NCI-H510A (cell line): ENCODE results near the gene ROCK2.

Source experiments
- DNase-seq: peaks from one replicate; lab custom pipeline; 2025; lab: John Stamatoyannopoulos, UW

The ROCK2 gene

DNA sequence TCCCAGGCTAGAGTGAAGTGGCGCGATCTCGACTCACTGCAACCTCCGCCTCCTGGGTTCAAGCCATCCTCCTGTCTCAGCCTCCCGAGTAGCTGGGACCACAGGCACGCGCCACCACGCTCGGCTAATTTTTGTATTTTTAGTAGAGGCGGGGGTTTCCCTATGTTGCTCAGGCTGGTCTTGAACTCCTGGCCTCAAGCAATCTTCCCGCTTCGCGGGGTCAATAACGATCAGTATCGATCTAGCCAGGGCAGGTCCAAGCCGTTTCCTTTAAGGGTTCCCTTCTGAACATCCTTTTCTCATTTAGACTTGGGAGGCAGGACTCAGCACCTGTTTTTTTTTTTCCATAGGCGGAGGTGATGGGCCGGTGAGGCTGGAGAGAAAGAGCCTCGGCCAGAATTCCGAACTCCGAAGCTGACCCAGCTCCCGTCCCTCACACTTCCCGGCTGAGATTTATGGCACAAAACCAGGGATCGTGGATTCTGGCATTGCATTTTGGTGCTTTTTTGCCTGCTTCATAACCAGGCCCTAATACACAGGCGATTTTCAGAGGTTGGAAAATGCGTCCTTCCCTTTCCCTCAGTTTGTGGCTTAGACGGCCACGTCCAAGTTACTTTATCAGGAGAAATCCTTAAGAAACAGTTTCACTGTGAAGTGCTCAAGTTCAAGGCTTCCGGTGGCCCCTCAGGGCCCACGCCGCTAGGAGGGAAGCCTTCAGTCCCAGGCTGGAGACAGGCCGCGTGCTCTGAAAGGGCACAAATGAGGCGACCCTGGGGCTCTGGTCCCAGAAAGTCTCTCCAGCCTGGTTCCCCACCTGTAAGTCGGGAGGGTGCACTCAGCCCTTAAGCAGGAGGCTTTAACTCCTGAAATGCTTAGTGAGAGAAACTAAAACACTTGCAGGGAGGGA, 190.2 kb downstream of the ROCK2 start:
- no peak for DNase-seq

- DNase-seq, result no peak
Observed at GRCh38 chr2:11152591-11152990, 191.8 kb downstream of the ROCK2 start.

- DNase-seq, result no peak
Observed at GRCh38 chr2:11147263-11147662, 197.2 kb downstream of the ROCK2 start.

DNA sequence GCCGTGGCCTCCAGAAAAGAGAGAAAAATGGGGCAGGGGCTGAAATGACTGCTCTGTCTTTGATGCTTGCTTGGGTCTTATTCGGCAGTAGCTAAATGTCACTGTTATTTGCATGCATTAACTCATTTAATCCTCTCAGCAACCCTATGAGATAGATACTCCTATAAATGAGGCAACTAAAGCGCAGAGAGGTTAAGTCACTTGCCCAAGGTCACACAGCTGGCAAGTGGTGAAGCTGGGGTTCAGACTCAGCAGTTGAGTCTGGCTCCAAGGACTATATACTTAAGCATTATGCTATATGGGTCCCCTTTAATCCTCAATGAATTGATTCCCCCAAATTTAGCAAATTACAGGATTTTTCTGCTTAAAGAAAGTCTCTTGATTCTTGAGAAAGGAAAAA, 198.4 kb downstream of the ROCK2 start:
- no peak for DNase-seq

- DNase-seq, result no peak
Observed at GRCh38 chr2:11145350-11145749, 199.1 kb downstream of the ROCK2 start.

- DNase-seq, result no peak
Observed at GRCh38 chr2:11144738-11145079, 199.7 kb downstream of the ROCK2 start.

- DNase-seq, result no peak
Observed at GRCh38 chr2:11144077-11144737, 200.2 kb downstream of the ROCK2 start.

DNA sequence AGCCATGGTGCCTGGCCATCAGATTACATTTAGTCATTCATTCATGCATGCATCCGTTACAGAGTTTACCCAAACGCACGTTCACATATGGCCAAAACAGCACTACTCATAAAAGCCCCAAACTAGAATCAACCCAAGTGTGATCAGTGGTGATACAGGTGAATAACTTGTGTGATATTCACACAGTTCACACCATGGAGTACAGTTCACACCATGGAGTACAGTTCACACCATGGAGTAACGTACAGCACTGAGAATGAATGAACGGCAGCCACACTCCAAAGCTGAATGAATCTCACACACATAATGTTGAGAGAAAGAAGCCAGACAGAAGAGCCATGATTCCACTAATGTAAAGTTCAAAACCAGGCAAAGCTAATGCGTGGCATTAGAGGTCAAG, 201.4 kb downstream of the ROCK2 start:
- no peak for DNase-seq

DNA sequence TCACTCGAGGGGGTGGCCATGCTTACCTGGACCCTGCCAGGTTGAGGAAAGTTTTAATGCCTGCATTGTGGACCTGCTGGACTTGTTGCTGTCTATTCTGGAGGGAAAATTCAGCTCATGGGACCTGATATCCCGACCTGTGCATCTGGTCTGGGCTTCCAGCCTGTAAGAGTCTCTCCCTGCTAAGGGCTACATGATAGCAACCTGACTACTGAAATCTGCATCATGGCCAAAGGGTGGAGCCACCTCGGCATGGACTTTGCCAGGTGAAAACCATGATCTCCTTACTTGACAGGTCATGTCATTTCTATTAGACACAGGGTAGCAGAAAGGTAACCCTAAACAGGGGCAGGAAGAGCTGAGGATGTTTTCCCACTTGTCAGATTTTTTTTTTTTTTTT, 202.1 kb downstream of the ROCK2 start:
- DNase-seq, result no peak

GRCh38 chr2:11141319-11141718, 203.1 kb downstream of the ROCK2 start:
- DNase-seq, result no peak

GRCh38 chr2:11140492-11140891, 203.9 kb downstream of the ROCK2 start:
- DNase-seq, result no peak

GRCh38 chr2:11134349-11134748, 210.1 kb downstream of the ROCK2 start:
- DNase-seq, result no peak

DNA sequence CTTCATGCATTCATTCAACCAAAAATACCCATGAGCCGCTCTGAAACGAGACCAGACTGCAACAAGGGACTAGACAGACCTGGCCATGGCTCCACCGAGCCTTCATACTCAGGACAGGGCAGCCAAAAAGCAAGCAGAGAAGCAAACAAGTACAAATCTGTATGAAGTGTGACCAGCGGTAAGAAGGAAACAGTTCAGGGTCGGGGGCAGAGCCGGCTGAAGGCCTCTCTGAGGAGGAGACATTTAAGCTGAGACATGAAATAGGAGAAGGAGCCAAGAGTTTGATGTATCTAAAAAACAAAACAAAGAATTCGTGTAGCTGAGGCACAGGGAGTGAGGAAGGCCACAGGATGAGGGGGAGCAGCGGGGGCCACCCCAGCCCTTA, 210.5 kb downstream of the ROCK2 start:
- DNase-seq, result no peak

DNA sequence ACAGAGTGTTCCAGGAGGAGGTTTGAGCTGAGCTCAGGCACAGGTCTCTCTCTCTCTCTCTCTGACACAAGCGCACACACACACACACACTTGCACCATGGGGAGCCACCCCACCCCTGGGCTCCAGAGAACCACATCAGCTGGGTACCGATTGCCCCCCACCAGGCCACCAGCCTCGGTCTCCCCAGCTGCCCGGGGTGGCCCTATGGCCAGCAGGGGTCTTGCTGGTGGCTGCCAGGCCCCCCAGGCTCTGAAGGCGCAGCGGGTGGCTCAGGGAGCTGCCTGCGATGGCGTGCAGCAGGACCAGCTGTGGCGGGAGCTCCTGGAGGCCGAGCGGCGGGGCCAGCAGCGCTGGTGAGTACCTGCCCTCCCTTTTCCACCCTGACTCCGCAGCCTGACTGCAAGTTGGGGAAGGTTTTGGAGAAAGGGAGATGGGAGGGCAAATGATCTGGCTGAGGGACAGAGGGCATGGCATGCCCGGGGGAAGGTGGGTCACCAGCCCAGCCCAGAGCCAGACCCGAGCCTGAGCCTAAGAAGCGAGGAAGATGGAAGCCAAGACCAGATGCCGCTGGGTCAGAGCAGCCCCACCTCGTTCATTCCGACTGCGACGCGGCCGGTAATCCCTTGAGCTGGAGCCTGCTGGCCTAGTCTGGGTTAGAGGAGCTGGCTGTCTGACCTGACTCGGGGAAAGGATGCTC, 211.0 kb downstream of the ROCK2 start:
- no peak for DNase-seq

DNA sequence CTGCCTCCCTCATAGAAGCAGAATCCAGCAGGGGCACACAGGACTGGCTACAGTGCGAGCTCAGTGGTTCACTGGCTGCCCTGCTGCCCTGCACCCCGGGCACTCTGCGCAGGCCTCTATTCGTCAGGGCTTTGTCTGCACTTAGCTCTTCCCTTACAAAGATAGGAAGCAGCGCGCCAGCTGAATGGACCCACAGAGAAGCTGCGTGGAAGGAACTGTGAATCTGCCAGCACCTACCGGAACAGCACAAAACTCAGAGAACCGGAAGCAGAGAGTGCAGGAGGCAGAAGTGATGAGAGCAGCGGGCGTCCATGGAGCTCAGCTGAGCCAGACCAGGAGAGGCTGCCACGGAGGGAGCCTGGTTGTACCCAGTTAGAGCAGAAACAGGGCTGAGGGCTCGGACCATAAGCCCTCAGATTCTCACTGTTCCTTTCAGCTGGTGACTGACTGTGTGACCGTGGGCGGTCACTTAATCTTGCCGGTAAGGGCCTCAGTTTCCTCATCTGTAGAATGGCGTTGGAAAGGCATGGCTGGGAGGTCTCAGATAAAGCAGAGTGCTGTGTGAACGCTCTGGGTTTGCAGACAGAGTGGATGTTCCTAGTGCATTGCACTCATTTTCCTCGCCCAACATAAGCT, 212.3 kb downstream of the ROCK2 start:
- DNase-seq, result no peak

DNA sequence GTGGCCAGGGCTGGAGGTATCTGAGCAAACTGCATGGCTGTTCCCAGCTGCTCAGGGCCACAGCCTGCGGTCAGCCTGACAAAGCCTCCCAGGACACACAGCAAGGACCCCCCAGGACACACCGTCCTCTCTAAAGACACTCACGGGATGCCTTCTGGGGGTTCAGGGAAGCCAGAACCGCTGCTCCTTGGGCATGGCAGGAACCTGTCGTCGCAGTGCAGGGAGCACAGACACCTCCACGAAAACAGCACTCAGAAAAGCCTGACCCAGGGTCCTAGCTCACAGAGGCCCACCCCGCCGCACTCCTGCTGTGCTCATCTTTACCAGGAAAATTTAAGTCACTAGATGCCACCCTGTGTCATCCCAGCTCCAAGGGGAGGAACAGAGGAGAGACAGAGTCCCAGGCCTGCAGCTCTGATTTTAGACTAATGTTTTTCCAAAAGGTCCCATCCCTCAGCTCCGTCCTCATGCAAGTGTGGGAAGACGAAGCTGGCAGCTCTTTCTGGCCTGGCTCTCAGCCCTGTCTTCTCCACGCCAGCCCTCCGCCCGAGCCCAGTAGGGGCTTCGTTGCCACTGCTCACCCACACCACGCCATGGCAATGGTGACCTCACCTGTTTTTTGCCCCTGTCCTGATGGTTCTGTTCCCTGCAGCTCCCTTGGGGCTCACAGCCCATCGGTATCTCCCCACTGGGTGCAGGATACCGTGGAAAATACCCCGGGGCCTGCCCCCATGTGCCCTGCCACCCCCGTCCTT, 213.1 kb downstream of the ROCK2 start:
- DNase-seq, result no peak
